Bone marrow (tissue), 2 donors: ENCODE measurements around the gene PCSK2.

Experiments
- DNase-seq, 2 donors: peaks; one replicate each; lab custom pipeline; 2025; lab: John Stamatoyannopoulos, UW

Gene PCSK2

DNA sequence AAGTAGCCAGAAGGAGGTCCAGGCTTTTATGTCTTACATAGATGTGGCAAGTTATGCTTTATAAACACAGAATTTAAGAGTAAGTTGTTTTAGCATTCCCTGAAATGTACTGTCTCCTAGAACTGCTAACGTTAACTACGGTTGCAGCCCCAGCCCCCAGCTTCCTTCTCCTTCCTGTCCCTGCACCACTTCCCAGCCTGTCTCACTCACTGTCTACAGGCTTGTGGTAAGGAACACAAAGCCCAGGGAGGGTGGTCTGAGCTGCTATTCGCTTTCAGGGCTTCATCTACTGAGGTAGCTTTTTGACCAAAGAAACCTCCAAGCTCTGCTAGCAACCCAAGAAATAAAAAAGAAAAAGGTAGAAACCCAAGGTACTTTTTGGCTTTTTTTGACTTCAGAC lies 35.9 kb downstream of the PCSK2 start:
- no peak for DNase-seq

- no peak for DNase-seq
Observed at GRCh38 chr20:17273717-17274116, 46.9 kb downstream of the PCSK2 start.

GRCh38 chr20:17276101-17276500 lies 49.3 kb downstream of the PCSK2 start:
- no peak for DNase-seq

GRCh38 chr20:17281478-17281877 lies 54.6 kb downstream of the PCSK2 start:
- DNase-seq = no peak

DNA sequence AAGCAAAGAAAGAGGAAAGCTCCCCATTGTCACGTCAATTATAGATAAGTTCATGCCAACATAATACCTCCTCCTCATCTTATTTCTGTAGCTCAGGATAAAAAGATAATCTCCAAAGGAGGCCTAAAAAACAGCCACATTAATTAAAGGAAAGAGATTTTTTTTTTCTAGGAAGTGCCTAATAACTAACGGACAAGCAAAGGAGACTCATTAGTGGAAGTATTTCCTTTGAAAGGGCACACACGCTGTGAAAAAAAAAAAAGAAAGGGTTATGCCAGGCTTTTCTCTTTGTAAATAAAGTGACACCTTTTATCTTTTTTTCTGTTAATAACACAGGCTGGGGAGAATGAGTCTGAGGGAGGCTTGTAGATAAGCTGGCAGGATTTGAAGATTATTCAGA lies 55.7 kb downstream of the PCSK2 start:
- DNase-seq = no peak

GRCh38 chr20:17287503-17287902 lies 60.7 kb downstream of the PCSK2 start:
- no peak for DNase-seq

- DNase-seq = no peak
Observed at GRCh38 chr20:17287998-17288397, 61.2 kb downstream of the PCSK2 start.

DNA sequence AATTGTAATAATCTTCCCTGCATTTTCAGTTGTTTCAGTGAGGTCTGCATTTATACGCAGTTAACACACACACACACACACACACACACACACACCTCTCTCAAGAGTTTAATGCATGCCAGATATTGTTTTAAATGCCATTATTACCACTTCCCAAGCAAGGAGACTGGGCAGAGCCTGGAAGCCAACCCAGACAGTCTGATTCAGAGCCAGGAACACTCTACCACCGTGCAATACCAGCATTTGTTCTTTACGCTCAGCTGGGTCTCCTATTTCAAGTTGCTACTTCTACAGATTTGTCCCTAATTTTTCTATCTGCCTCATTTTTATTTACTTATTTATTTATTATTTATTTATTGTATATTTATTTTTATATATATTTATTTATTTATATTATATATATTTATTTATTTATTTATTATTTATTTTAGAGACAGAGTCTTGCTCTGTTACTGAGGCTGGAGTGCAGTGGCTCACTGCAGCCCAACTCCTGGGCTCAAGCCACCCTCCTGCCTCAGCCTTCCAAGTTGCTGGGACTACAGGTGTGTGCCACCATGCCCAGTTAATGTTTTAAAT lies 68.4 kb downstream of the PCSK2 start:
- DNase-seq = no peak

- DNase-seq = no peak
Observed at GRCh38 chr20:17295991-17296390, 69.2 kb downstream of the PCSK2 start.

DNA sequence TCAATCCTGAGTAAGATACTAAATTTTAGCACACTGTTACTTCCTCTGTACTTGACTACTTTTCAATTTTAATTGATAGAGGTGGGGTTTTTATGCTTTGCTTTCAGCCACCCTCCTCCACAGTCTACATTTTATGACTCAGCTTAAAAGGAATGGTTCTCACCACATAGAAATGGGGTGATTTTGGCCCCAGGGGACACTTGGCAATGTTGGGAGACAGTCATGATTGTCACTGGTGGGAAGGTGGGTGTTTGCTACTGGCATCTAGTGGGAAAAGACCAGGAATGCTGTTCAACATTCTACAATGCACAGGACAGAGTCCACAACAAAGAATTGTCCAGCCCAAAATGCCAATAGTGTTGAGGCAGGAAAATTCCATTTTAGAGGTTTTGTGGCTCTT lies 71.3 kb downstream of the PCSK2 start:
- DNase-seq = no peak

- no peak for DNase-seq
Observed at GRCh38 chr20:17298751-17299150, 71.9 kb downstream of the PCSK2 start.

DNA sequence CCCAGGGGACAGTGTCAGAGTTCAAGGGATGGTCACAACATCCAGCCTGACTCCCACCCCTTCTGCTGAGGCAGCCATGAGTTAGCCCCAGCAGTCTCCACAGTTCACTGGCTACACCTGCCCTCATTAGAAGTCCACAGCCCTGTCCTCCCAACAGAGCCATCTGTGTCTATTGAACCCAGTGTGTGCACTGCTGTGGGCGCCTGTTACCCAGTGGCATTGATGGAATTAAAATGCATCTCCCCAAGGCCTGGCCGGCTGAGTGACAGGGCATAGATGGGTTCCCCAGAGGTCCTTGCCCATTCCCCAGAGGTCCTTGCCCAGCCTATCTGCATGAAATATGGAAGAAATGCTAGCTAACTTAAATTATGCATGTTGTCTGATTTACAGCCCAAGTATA lies 73.3 kb downstream of the PCSK2 start:
- no peak for DNase-seq

DNA sequence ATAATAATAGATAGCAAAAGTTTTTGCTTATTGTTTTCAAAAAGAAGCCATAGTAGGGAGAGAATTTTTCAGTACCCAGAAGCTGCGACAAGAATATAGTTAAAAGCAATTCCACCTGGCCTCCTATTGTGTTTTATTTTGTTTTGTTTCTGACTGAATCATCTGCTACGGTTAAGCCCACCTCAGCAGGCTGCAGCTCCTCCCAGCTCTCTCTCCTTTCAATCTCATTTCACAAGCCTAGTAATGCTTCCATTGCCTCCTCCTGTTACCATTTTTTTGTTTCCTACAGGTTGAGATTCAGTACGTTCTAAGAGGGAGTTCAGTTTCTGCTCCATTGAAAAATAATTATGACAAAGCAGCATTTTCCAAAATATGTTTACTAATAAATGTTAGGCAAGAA lies 77.9 kb downstream of the PCSK2 start:
- DNase-seq = no peak

DNA sequence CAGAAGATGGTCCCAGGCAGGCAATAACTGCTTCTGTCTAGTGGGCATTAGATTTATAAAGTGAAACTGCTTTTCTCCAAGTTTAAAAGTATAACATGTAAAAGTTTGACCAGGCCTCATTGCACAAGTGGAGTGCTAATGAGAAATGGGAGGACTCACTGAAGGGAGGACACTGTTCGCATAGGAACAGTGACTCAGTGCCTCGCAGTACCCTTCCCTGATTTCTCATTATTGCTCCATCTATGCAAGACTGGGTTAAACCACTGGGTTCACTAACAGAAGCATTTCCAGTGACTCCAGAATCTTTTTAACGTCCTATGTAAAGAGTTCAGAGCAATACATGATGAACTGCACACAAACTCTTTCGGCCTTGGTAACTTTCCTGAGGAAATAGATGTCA lies 79.6 kb downstream of the PCSK2 start:
- no peak for DNase-seq

GRCh38 chr20:17314264-17314663 lies 87.4 kb downstream of the PCSK2 start:
- no peak for DNase-seq

DNA sequence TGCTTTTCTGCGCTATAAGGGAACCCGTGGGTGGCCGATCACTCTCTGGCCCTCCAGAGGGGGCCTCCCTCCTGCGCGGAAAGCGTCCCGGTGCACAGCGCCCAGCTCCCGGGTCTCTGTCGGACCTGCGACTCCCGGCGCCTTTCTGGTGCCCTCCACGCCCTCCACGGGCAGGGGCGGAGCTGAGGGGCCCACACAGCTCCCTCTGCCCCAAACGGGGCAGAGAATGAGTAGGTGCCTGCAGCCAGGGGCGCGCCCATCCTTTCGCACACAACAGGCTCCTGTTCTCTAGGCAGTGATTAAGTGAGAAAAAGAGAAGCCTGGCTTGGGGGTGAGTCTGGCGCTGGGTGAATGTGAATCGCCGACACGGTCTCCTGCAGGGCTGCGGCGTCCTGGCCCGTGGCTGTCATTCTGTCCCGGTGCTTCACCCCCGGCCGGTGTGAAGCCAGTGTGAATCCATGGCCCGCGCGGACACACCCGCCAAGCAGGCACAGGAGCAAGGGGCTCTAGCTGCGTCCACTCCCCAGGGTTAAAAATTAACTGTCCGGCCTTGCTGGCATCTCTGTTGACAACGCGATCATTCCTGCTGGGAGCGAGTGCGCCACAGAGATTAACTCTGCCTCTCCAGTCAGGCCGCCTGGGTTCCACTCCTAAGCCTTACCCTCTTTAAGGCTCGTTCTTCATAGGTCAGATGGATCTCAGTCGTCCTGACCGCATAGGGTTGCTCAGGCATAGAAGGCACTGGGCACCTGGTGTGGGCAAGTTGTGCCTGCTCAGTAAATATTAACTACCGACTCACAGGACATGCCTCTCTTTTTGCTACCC lies 88.8 kb downstream of the PCSK2 start:
- no peak for DNase-seq

DNA sequence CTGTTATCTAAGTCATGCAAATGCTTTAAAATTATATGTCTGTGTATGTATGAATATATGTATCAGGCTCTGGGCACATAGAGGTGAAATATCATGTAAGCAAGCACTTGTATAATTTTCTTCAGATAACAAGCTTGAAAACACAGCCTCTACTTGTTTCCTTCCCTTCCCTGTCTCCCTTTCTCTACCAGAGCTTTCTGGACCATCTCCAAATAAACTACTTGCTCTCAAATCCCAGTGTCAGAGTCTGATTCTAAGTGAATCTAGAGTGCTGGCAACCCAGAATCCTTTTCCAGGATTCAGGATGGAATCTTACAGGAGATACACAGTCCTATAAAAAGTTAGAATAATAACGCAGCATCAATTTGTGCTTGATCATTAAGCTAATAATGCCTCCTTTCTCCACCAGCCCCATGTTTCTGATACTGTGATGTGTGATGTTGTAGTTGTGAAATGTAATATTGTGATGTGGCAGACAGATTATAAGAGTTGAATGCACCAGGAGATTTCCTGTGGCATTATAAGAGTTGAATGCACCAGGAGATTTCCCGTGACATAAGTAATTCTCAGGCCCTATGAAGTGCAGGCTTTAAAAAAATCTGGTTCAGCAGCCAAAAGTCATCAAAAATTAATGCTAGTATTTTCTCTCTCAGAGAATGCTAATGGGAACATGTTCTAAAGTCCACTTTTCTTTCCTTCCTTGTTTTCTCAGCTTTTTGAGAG lies 89.6 kb downstream of the PCSK2 start:
- DNase-seq = no peak

GRCh38 chr20:17317341-17317740 lies 90.5 kb downstream of the PCSK2 start:
- no peak for DNase-seq

- DNase-seq = no peak
Observed at GRCh38 chr20:17320456-17320855, 93.6 kb downstream of the PCSK2 start.

DNA sequence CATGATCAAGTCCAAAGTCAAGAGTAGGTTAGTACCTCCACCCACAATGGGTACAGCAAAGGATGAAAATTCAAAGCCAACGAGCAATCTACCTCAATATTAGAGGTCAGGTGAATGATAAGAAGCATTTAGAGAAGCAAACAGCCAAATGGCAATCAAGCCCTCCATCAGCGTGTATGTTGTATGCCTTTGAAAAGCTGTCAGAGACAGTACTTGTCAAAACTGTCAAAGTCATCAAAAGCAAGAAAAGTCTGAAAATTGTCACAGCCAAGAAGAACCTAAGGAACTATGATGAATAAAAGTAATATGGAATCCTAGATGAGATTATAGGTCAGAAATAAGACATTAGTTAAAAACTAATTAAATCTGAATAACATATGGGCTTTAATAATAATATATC lies 99.3 kb downstream of the PCSK2 start:
- DNase-seq = no peak

DNA sequence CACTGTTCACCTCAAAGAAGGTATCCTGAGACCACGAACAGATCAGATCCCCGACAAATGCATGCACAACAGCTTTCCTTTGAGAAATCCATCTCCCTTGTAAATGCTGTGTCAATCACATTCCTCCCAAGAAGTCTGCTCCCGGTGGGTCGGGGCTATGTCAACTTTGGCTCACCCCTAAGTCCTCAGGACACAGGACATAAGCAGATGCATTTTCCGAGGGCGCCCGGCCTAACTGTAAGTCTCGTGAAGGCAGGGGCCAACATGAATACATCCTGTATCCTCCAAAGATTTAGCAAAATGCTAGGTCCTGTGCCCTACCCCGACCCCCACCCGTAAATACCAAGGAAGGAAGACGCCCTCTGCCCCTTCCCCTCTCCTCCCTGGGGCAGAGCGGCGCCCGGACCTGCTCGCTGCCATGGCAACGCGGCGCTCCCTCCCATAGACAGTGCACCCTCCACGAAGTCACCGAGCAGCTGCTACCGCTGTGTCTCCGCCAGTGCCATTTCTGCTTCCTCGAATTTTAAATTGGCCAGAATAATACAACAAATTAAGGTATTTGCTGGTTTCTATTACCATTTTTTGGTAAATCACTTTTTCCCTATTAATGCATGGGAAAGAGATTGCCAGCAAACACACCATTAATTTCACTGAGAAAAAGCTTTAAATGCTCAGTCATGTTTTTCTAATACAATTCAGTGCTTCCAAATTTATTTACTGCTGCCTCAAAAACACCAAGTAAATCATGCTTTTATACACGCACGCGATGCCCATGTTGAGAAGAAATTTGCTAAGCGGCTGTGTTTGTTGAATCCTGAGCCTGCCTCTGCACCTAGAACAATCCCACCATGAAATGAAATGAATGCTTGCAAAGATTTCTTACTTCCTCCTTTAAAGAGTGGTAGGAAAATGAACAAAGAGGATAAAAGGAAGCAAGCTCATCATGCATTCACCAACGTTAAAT lies 100.6 kb downstream of the PCSK2 start:
- DNase-seq = no peak

DNA sequence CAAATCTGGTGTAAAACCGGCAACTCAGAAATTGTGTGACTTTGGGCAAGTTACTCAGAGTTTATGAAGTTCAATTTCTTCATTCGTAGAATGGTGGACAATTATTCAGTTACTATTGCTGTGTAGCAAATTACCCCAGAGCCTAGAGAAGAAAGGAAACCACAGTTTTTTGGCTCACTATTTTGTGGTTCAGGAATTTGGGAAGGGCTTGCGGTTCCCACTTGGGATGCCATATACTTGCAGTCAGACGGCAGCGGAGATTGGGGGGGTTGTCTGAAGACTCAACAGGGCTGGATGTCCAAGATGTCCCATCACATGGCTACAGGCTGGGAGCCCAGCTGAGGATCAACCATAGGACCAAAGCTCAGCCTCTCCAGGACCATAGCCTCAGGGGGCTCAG lies 108.1 kb downstream of the PCSK2 start:
- no peak for DNase-seq
